IPS-15b (cell line): Measurements from ENCODE around the gene NDOR1.

Experiments
- H3K27me3 ChIP-seq: one replicate; pipeline ENCODE4 v1.6.1; 2013; ENCODE audit warnings: low read length; ENCODE audit not compliant: control insufficient read depth, insufficient read depth
- H3K36me3 ChIP-seq: one replicate; pipeline ENCODE4 v1.6.1; 2013; ENCODE audit warnings: low read length; ENCODE audit not compliant: control insufficient read depth, insufficient read depth
- H3K4me1 ChIP-seq: one replicate; pipeline ENCODE4 v1.6.1; 2013; ENCODE audit warnings: mild to moderate bottlenecking, low read length; ENCODE audit not compliant: control insufficient read depth, insufficient read depth
- H3K4me3 ChIP-seq: one replicate; pipeline ENCODE4 v1.5.1; 2013; ENCODE audit warnings: low read depth, low read length
- H3K9ac ChIP-seq: one replicate; pipeline ENCODE4 v1.6.1; 2013; ENCODE audit warnings: low read depth, mild to moderate bottlenecking, low read length
- H3K9me3 ChIP-seq: one replicate; pipeline ENCODE4 v1.6.1; 2013; ENCODE audit warnings: mild to moderate bottlenecking, low read length; ENCODE audit not compliant: control insufficient read depth, insufficient read depth

NDOR1 gene

GRCh38 chr9:137198051-137198901, 7.2 kb upstream of the NDOR1 start:
- Histone ChIP-seq H3K4me3 (no peak overlapping the region), H3K36me3 (no peaks in the 10 kb centered on the region), H3K9ac (no peak overlapping the region), H3K9me3 (no peaks in the 10 kb centered on the region), H3K27me3 (no peaks in the 10 kb centered on the region), H3K4me1 (peaks cover 2% of the 10 kb centered on the region)

GRCh38 chr9:137198902-137199283, 6.6 kb upstream of the NDOR1 start:
- Histone ChIP-seq H3K9ac (no peak overlapping the region), H3K4me1 (peaks cover 2% of the 10 kb centered on the region), H3K4me3 (no peak overlapping the region)

GRCh38 chr9:137199411-137200121, 5.9 kb upstream of the NDOR1 start:
- H3K4me1 ChIP-seq = peaks cover 5% of the 10 kb centered on the region
- H3K9ac ChIP-seq = no peak overlapping the region
- H3K4me3 ChIP-seq = peak overlapping the region; percentile 41
- no peaks in the 10 kb centered on the region for H3K36me3 ChIP-seq
- H3K9me3 ChIP-seq = no peaks in the 10 kb centered on the region
- H3K27me3 ChIP-seq = no peaks in the 10 kb centered on the region

More at GRCh38 chr9:137198902-137199283, 6.6 kb upstream of the NDOR1 start:
- Histone ChIP-seq H3K27me3 (no peaks in the 10 kb centered on the region), H3K36me3 (no peaks in the 10 kb centered on the region), H3K9me3 (no peaks in the 10 kb centered on the region)

- H3K4me1 ChIP-seq = peaks cover 3% of the 10 kb centered on the region
Measured at GRCh38 chr9:137200311-137201204, 4.9 kb upstream of the NDOR1 start, which contains the start of gene TPRN. TPRN (minus strand) TSS chr9:137200741; CDS start chr9:137200711, 30 bp downstream.

GRCh38 chr9:137201205-137201868, 4.2 kb upstream of the NDOR1 start:
- H3K9ac ChIP-seq = peak overlapping the region; percentile 85
- no peaks in the 10 kb centered on the region for H3K9me3 ChIP-seq
- no peaks in the 10 kb centered on the region for H3K36me3 ChIP-seq
- no peaks in the 10 kb centered on the region for H3K27me3 ChIP-seq
- H3K4me1 ChIP-seq = peaks cover 3% of the 10 kb centered on the region
- peak overlapping the region; percentile 79 for H3K4me3 ChIP-seq

More at GRCh38 chr9:137200311-137201204, 4.9 kb upstream of the NDOR1 start, which contains the start of gene TPRN:
- Histone ChIP-seq H3K4me3 (peak within 1 kb of the TSS; percentile 79), H3K36me3 (no peaks in the 10 kb centered on the region), H3K9ac (peak within 1 kb of the TSS; percentile 85), H3K27me3 (no peaks in the 10 kb centered on the region), H3K9me3 (no peaks in the 10 kb centered on the region)

- peaks cover 4% of the 10 kb centered on the region for H3K36me3 ChIP-seq
- H3K27me3 ChIP-seq = no peaks in the 10 kb centered on the region
- H3K9ac ChIP-seq = no peak overlapping the region
- peaks cover 3% of the 10 kb centered on the region for H3K4me1 ChIP-seq
- H3K4me3 ChIP-seq = no peak overlapping the region
- no peaks in the 10 kb centered on the region for H3K9me3 ChIP-seq
Measured at GRCh38 chr9:137202966-137203365, 2.5 kb upstream of the NDOR1 start.

GRCh38 chr9:137204731-137205125, 772 bp upstream of the NDOR1 start:
- no peaks in the 10 kb centered on the region for H3K27me3 ChIP-seq
- H3K36me3 ChIP-seq = peaks cover 11% of the 10 kb centered on the region
- peaks cover 3% of the 10 kb centered on the region for H3K4me1 ChIP-seq
- peak overlapping the region; percentile 98 for H3K4me3 ChIP-seq
- peak overlapping the region; percentile 82 for H3K9ac ChIP-seq
- no peaks in the 10 kb centered on the region for H3K9me3 ChIP-seq

- H3K4me3 ChIP-seq = peak overlapping the region; percentile 98
- no peaks in the 10 kb centered on the region for H3K27me3 ChIP-seq
- peaks cover 3% of the 10 kb centered on the region for H3K4me1 ChIP-seq
- H3K9me3 ChIP-seq = no peaks in the 10 kb centered on the region
- no peak overlapping the region for H3K9ac ChIP-seq
- H3K36me3 ChIP-seq = peaks cover 11% of the 10 kb centered on the region
Measured at GRCh38 chr9:137206602-137207001, 1.1 kb downstream of the NDOR1 start.

GRCh38 chr9:137211532-137211931, 6.0 kb downstream of the NDOR1 start:
- Histone ChIP-seq H3K9ac (no peak overlapping the region), H3K4me3 (no peak overlapping the region), H3K4me1 (no peaks in the 10 kb centered on the region), H3K27me3 (no peaks in the 10 kb centered on the region), H3K36me3 (peaks cover 42% of the 10 kb centered on the region), H3K9me3 (no peaks in the 10 kb centered on the region)

- Histone ChIP-seq H3K36me3 (peaks cover 41% of the 10 kb centered on the region), H3K9ac (no peak overlapping the region), H3K4me3 (no peak overlapping the region), H3K9me3 (no peaks in the 10 kb centered on the region), H3K27me3 (no peaks in the 10 kb centered on the region), H3K4me1 (no peaks in the 10 kb centered on the region)
Measured at GRCh38 chr9:137212520-137212919, 7.0 kb downstream of the NDOR1 start.
